Ovary (tissue), 9 donors: ENCODE measurements around the gene SLC7A1. TPM values are rescaled to one million over a fixed set of nuclear protein-coding genes. Genes with fewer than 3 reads are reported as not detected.
A peak's percentile ranks its signal among the peaks of the same experiment; 100 is the strongest.

Experiments used
- DNase-seq, 5 donors: peaks; one replicate each; pipeline ENCODE4 v3.0.0-alpha.2; 2019 to 2020
- H3K27ac ChIP-seq, 2 donors: fragments of 200-600 bp; one replicate each; pipeline versions ENCODE4 v1.5.1 to v1.8.0; 2019 to 2022
- H3K27me3 ChIP-seq: fragments of 200-600 bp; one replicate; pipeline ENCODE4 v1.8.0; 2022
- H3K36me3 ChIP-seq: fragments of 200-600 bp; sonication (generic); one replicate; pipeline ENCODE4 v1.5.1; 2019
- H3K4me1 ChIP-seq: one replicate; pipeline ENCODE4 v1.8.1; 2013; ENCODE audit warnings: mild to moderate bottlenecking, moderate library complexity; ENCODE audit not compliant: insufficient read depth
- H3K4me3 ChIP-seq: fragments of 200-600 bp; sonication (generic); one replicate; pipeline ENCODE4 v1.5.1; 2017
- H3K9me3 ChIP-seq, 2 donors: fragments of 200-600 bp in 1 of 2; sonication (generic) in 1 of 2; one replicate each; pipeline versions ENCODE4 v1.5.1 to v1.8.1; 2013 to 2019; ENCODE audit warnings: mild to moderate bottlenecking in 1 of 2, moderate library complexity in 1 of 2
- CTCF ChIP-seq, 3 donors: fragments of 450-650 bp in 2 of 3; fragments of 200-600 bp in 1 of 3; IDR thresholded peaks; one replicate each; pipeline versions ENCODE4 v1.5.1 to v1.8.0; 2016 to 2022; ENCODE audit warnings: antibody characterized with exemption in 3 of 3, mild to moderate bottlenecking in 1 of 3
- EP300 ChIP-seq: sonication (generic); formaldehyde crosslinking; IDR thresholded peaks from one replicate; pipeline ENCODE4 v1.6.1; 2017; ENCODE audit warnings: antibody characterized with exemption
- POLR2A ChIP-seq: fragments of 450-650 bp; IDR thresholded peaks from one replicate; pipeline ENCODE4 v1.6.1; 2017; ENCODE audit warnings: antibody characterized with exemption, mild to moderate bottlenecking, moderate library complexity
- WGBS, 3 donors: extraction: QIAGEN DNeasy Blood & Tissue Kit in 1 of 3; methylation state at CpG; one replicate each; pipeline versions ENCODE4 v1.1.5 to v1.1.7; 2013 to 2017; 5-methylcytosine and 5-hydroxymethylcytosine counted together
- intact Hi-C, 4 donors: fragments of 100-400 bp; cut with DNase I; formaldehyde crosslinking; loops; one replicate each; pipeline versions ENCODE4 v1.11.0 to v1.15.1; 2022 to 2023
- polyA plus RNA-seq, 2 donors: library from polyadenylated mRNA; stranded (reverse); fragments of 200-250 nt in 1 of 2; fragments of 350-450 nt in 1 of 2; fragmentation: Illumina TruSeq in 1 of 2; extraction: RNeasy Lipid Tissue Mini Kit (QIAGEN cat#74804) in 1 of 2; gene quantifications; one replicate each; pipeline ENCODE4 v1.2.3, GENCODE V29; 2013 to 2014
- total RNA-seq, 7 donors: library from RNA; depleted of rRNA in 2 of 7; stranded (reverse); fragments of >200 nt in 2 of 7; fragmentation: NEBNext Ultra II Directional in 3 of 7; extraction: Animal tissue kit (Norgen Biotek cat#: 25700) in 3 of 7; gene quantifications; one replicate each; pipeline versions ENCODE4 v1.1.0 to v1.2.4, GENCODE V29; 2016 to 2023
- donor health status: DM: no; HTN: no; CAD: no; lungs with moderate emphysema.
- donor health status: DM: no; HTN: no; CAD: no.
- donor health status: Bipolar disorder and iron deficiency.
- donor health status: DM: yes; HTN: yes; CAD: no.
- donor health status: DM: no; HTN: no; CAD: no.
- donor health status: DM: yes; HTN: yes; CAD: no.

Gene SLC7A1
- total and polyA plus RNA-seq, 9 donors: 3.3 to 98.7 (median 14.0) TPM

DNA sequence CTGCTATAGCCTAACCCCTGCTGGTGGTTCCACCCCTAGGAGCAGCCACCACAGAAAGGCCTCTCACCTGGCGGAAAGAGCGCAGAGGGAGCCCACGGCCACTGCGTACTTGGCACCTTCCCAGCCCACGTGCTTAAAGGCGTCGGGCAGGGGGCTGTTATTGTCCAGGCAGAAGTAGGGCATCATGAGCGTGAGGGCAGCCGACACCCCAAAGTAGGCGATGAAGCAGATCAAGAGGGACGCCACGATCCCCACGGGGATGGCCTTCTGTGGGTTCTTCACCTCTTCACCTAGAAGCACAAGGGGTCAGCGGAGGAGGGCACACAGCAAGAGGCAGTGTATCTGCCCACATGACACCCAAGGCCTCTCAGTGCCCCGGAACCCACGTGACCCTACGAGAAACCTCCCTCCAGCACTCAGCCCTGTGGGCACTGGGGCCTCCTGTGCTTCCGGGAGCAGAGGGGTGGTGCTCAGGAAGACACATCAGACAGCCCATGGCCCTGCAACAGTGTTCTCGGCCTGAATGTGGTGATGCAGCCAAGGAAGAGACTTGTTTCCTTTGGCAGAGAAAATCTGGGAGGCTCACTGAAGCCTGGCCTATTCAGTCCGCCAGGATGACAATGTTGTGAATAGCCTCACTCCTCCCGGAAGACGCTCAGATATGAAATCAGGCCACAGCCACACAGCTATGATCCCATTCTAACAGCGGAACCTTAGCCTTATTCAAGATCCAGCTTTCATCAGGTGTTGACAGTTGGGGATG is 72.1 kb downstream of the SLC7A1 start:
- intact Hi-C loops: no loop called here
- Histone ChIP-seq H3K27me3 (no peaks in the 10 kb centered on the region), H3K9me3 (no peaks in the 10 kb centered on the region), H3K4me1 (no peaks in the 10 kb centered on the region), H3K27ac (no peak overlapping the region), H3K36me3 (no peaks in the 10 kb centered on the region), H3K4me3 (no peak overlapping the region)
- WGBS, 3 donors: 93 to 94% (median 93%) methylated on average over 23 of the region's 23 CpGs
- peak in 1 of 5 donors; percentile 31 for DNase-seq
- TF ChIP-seq EP300 (no peak), CTCF (IDR thresholded peaks at IDR 0.05) (no peak), POLR2A (no peak)

DNA sequence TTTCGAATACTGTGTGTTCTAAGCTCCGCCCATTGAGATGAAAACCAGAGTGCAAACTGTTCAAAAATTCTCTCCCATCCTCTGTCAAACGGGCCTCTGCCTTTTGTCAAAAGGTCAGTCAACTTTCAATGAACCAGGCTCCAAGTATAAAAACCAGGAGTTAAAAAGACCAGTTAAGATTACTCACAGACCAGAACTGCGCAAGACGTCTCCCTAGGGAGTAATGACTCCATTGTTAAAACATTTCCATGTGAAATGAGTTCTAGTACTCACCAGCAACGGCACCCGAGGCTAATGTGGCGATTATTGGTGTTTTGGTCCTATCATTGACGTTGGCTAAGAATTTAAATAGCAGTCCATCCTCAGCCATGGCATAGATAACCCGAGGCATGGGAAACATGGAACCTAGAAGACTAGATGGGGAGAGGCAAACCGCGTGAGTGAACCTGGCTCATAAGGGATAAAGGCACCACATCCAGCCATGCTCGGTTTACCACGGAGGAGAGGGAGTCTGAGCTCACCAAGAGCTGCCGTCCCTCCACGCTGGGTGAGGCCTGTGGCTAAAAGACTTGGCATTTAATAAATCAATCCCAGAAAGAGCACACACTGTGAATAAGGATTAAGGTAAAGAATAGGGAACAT is 73.3 kb downstream of the SLC7A1 start:
- Histone ChIP-seq H3K4me1 (no peaks in the 10 kb centered on the region), H3K9me3 (no peaks in the 10 kb centered on the region), H3K36me3 (no peaks in the 10 kb centered on the region), H3K27ac (no peak overlapping the region), H3K4me3 (no peak overlapping the region), H3K27me3 (no peaks in the 10 kb centered on the region)
- DNase-seq: peak in 2 of 5 donors; percentile 13 to 51
- 79 to 92% (median 91%) methylated on average over 16 of the region's 16 CpGs for WGBS, 3 donors
- TF ChIP-seq CTCF (IDR thresholded peaks at IDR 0.05): no peak
- no peak for TF ChIP-seq EP300
- no peak for TF ChIP-seq POLR2A
- intact Hi-C loops: no loop called here

DNA sequence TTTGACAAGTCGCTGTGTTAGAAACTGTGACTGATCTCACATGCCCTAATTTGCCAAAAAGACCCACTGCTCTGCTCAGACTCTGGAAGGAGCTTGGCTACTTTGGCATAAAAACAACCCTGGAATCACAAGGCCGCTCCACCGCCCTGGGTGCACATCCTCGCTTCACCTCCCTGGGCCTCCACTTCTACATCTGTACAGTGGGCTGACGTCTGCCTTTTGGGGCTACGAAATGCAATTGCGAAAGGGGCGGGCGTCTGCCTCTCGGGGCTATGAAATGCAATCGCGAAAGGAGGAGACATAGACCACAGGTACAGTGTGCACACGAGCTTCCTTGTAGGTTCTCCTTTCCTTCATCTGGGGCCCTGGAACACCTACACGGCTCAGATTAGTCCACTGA is 74.2 kb downstream of the SLC7A1 start:
- Histone ChIP-seq H3K27ac (no peak overlapping the region), H3K4me1 (no peaks in the 10 kb centered on the region), H3K27me3 (no peaks in the 10 kb centered on the region), H3K4me3 (no peak overlapping the region), H3K36me3 (no peaks in the 10 kb centered on the region), H3K9me3 (no peaks in the 10 kb centered on the region)
- DNase-seq: peak in 1 of 5 donors; percentile 7
- intact Hi-C loops: no loop called here
- TF ChIP-seq CTCF (IDR thresholded peaks at IDR 0.05): no peak
- no peak for TF ChIP-seq POLR2A
- no peak for TF ChIP-seq EP300
- WGBS, 3 donors: 93 to 96% (median 95%) methylated on average over 14 of the region's 14 CpGs

GRCh38 chr13:29520671-29521070 is 74.8 kb downstream of the SLC7A1 start:
- H3K4me1 ChIP-seq: no peaks in the 10 kb centered on the region
- no peak overlapping the region for H3K27ac ChIP-seq
- WGBS, 3 donors: 20 to 32% (median 22%) methylated on average over 4 of the region's 4 CpGs
- no peak for TF ChIP-seq POLR2A
- no peak for TF ChIP-seq EP300
- no peak for TF ChIP-seq CTCF (IDR thresholded peaks at IDR 0.05)
- no peaks in the 10 kb centered on the region for H3K36me3 ChIP-seq
- H3K4me3 ChIP-seq: no peak overlapping the region
- intact Hi-C loops: no loop called here
- no peaks in the 10 kb centered on the region for H3K27me3 ChIP-seq
- peak in 1 of 5 donors; percentile 22 for DNase-seq
- H3K9me3 ChIP-seq: no peaks in the 10 kb centered on the region
